ENCODE measurements around the gene KRT86.

GRCh38 chr12:52323416-52324152, 49.1 kb downstream of the KRT86 start:
- TF ChIP-seq CTCF (IDR thresholded peaks at IDR 0.05; ENCODE audit: low read depth, low read length) (no peak), POLR2A (IDR thresholded peaks at IDR 0.05; ENCODE audit: extremely low read depth, insufficient read length) (no peak)
- TF ChIP-seq, protein P1, sequence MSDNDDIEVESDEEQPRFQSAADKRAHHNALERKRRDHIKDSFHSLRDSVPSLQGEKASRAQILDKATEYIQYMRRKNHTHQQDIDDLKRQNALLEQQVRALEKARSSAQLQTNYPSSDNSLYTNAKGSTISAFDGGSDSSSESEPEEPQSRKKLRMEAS (IDR thresholded peaks at IDR 0.05; ENCODE audit: low read depth, low read length): no peak

Data from NB4 (cell line).